Stomach (tissue), 4 donors: Measurements from ENCODE around the gene MUC5AC.

Experiments used
- CTCF ChIP-seq, 7 experiments: fragments of 450-650 bp in 4 of 7; fragments of 200-600 bp in 3 of 7; sonication (generic) in 3 of 7; IDR thresholded peaks; one replicate each; pipeline ENCODE4 v1.5.1; 2016 to 2019; ENCODE audit warnings: antibody characterized with exemption in 7 of 7, control low read depth in 2 of 7, mild to moderate bottlenecking in 1 of 7
- EP300 ChIP-seq: sonication (generic); formaldehyde crosslinking; IDR thresholded peaks from one replicate; pipeline ENCODE4 v1.6.1; 2017; ENCODE audit warnings: antibody characterized with exemption
- POLR2A ChIP-seq, 4 donors: fragments of 450-650 bp; IDR thresholded peaks; one replicate each; pipeline ENCODE4 v1.6.1; 2016; ENCODE audit warnings: antibody characterized with exemption in 4 of 4, control low read depth in 2 of 4, mild to moderate bottlenecking in 1 of 4, moderate library complexity in 1 of 4
- POLR2AphosphoS5 ChIP-seq, 3 donors: sonication (generic); formaldehyde crosslinking; IDR thresholded peaks; one replicate each; pipeline ENCODE4 v1.6.1; 2016; ENCODE audit warnings: antibody characterized with exemption in 3 of 3

- TF ChIP-seq POLR2A (IDR thresholded peaks at IDR 0.05) (no peak), POLR2AphosphoS5 (IDR thresholded peaks at IDR 0.05) (no peak), CTCF (IDR thresholded peaks at IDR 0.05) (no peak), EP300 (no peak)
These were observed 5.2 kb upstream of the MUC5AC start for GRCh38 chr11:1152316-1153104.
